H9 (cell line): ENCODE measurements around the gene PID1. TPM values are rescaled to one million over a fixed set of nuclear protein-coding genes. Genes with fewer than 3 reads are reported as not detected.

Experiments used
- DNase-seq: peaks from one replicate; pipeline ENCODE4 v3.0.0-alpha.2; 2017
- H2AFZ ChIP-seq: one replicate; pipeline ENCODE4 v1.6.1; 2013; ENCODE audit warnings: mild to moderate bottlenecking, low read length, control low read depth, moderate library complexity
- H2AK5ac ChIP-seq: 2 replicates; pipeline ENCODE4 v1.6.1; 2013; ENCODE audit warnings: low read length, control low read depth, mixed read lengths; ENCODE audit not compliant: insufficient read length
- H2BK120ac ChIP-seq: one replicate; pipeline ENCODE4 v1.6.1; 2013; ENCODE audit warnings: low read depth, mild to moderate bottlenecking, low read length, control low read depth, inconsistent platforms; ENCODE audit not compliant: poor library complexity, severe bottlenecking
- H2BK12ac ChIP-seq: 2 replicates; pipeline ENCODE4 v1.6.1; 2013; ENCODE audit warnings: low read length, control low read depth, mixed read lengths, low read depth; ENCODE audit not compliant: insufficient read length
- H2BK15ac ChIP-seq: 2 replicates; pipeline ENCODE4 v1.6.1; 2013; ENCODE audit warnings: low read depth, low read length, control low read depth
- H2BK20ac ChIP-seq: one replicate; pipeline ENCODE4 v1.6.1; 2013; ENCODE audit warnings: low read depth, mild to moderate bottlenecking, low read length, control low read depth, inconsistent platforms; ENCODE audit not compliant: poor library complexity, severe bottlenecking
- H2BK5ac ChIP-seq: 2 replicates; pipeline ENCODE4 v1.6.1; 2013; ENCODE audit warnings: low read length, control low read depth, mixed read lengths; ENCODE audit not compliant: insufficient read length
- H3K14ac ChIP-seq: 2 replicates; pipeline ENCODE4 v1.6.1; 2013; ENCODE audit warnings: low read length, control low read depth; ENCODE audit not compliant: insufficient read depth
- H3K18ac ChIP-seq: 2 replicates; pipeline ENCODE4 v1.6.1; 2013; ENCODE audit warnings: low read depth, mild to moderate bottlenecking, mixed read lengths, low read length, control low read depth; ENCODE audit not compliant: insufficient read length
- H3K23ac ChIP-seq: 2 replicates; pipeline ENCODE4 v1.6.1; 2013; ENCODE audit warnings: low read length, control low read depth, mixed read lengths, low read depth; ENCODE audit not compliant: insufficient read length
- H3K23me2 ChIP-seq: 2 replicates; pipeline ENCODE4 v1.6.1; 2013; ENCODE audit warnings: low read depth, mild to moderate bottlenecking, mixed read lengths, low read length, control low read depth; ENCODE audit not compliant: insufficient read length, poor library complexity, severe bottlenecking
- H3K27ac ChIP-seq: 2 replicates; pipeline ENCODE4 v1.5.1; 2013; ENCODE audit warnings: low read length, control low read depth, mixed read lengths, low read depth; ENCODE audit not compliant: insufficient read length
- H3K27me3 ChIP-seq: 2 replicates; pipeline ENCODE4 v1.6.1; 2013; ENCODE audit warnings: low read length, control low read depth, inconsistent platforms; ENCODE audit not compliant: insufficient read depth
- H3K4ac ChIP-seq: 2 replicates; pipeline ENCODE4 v1.6.1; 2013; ENCODE audit warnings: low read depth, mild to moderate bottlenecking, control low read depth, inconsistent platforms, low read length, moderate library complexity
- H3K4me1 ChIP-seq: 2 replicates; pipeline ENCODE4 v1.6.1; 2013; ENCODE audit warnings: low read length, control low read depth, inconsistent platforms; ENCODE audit not compliant: insufficient read depth
- H3K4me2 ChIP-seq: 2 replicates; pipeline ENCODE4 v1.6.1; 2013; ENCODE audit warnings: low read length, control low read depth, mixed read lengths; ENCODE audit not compliant: insufficient read length, insufficient read depth
- H3K56ac ChIP-seq: 2 replicates; pipeline ENCODE4 v1.6.1; 2013; ENCODE audit warnings: low read depth, mild to moderate bottlenecking, mixed read lengths, low read length, control low read depth; ENCODE audit not compliant: insufficient read length
- H3K79me1 ChIP-seq: 2 replicates; pipeline ENCODE4 v1.6.1; 2013; ENCODE audit warnings: low read depth, mild to moderate bottlenecking, moderate library complexity, low read length, control low read depth, inconsistent platforms; ENCODE audit not compliant: insufficient read depth, poor library complexity, severe bottlenecking
- H3K79me2 ChIP-seq: 2 replicates; pipeline ENCODE4 v1.6.1; 2013; ENCODE audit warnings: low read length, control low read depth, inconsistent platforms; ENCODE audit not compliant: insufficient read depth
- H3K9ac ChIP-seq: 2 replicates; pipeline ENCODE4 v1.6.1; 2013; ENCODE audit warnings: low read length, control low read depth, mixed read lengths; ENCODE audit not compliant: insufficient read length; ENCODE audit errors: extremely low read depth
- H3K9me3 ChIP-seq: one replicate; pipeline ENCODE4 v1.6.1; 2013; ENCODE audit warnings: low read depth, low read length, inconsistent platforms; ENCODE audit not compliant: control insufficient read depth
- H3T11ph ChIP-seq: one replicate; pipeline ENCODE4 v1.6.1; 2013; ENCODE audit warnings: mild to moderate bottlenecking, low read length, control low read depth, inconsistent platforms
- H4K20me1 ChIP-seq: one replicate; pipeline ENCODE4 v1.6.1; 2013; ENCODE audit not compliant: control insufficient read depth, insufficient read length, insufficient read depth
- H4K5ac ChIP-seq: 2 replicates; pipeline ENCODE4 v1.6.1; 2013; ENCODE audit warnings: low read depth, mild to moderate bottlenecking, mixed read lengths, low read length, control low read depth; ENCODE audit not compliant: insufficient read length
- H4K8ac ChIP-seq: replicated peaks from 2 replicates; pipeline ENCODE4 v1.6.1; 2013; ENCODE audit warnings: low read length, control low read depth, mixed read lengths, low read depth; ENCODE audit not compliant: insufficient read length
- H4K91ac ChIP-seq: 2 replicates; pipeline ENCODE4 v1.6.1; 2013; ENCODE audit warnings: low read depth, mild to moderate bottlenecking, moderate library complexity, mixed read lengths, low read length, control low read depth; ENCODE audit not compliant: insufficient read length
- H3K27ac Mint-ChIP-seq, 3 experiments: 2 replicates in 2 of 3; 3 replicates in 1 of 3; pipeline ENCODE4 v1.8.0; 2020 to 2021; ENCODE audit warnings: mixed read lengths in 3 of 3, mild to moderate bottlenecking in 1 of 3, moderate library complexity in 1 of 3
- H3K27me3 Mint-ChIP-seq: 2 replicates; pipeline ENCODE4 v1.8.0; 2021; ENCODE audit warnings: low read depth, mild to moderate bottlenecking, moderate library complexity, mixed read lengths
- H3K36me3 Mint-ChIP-seq, 3 experiments: 2 replicates in 2 of 3; 3 replicates in 1 of 3; pipeline ENCODE4 v1.8.0; 2020 to 2021; ENCODE audit warnings: low read depth in 3 of 3, mixed read lengths in 3 of 3; ENCODE audit not compliant: insufficient read depth in 1 of 3
- H3K4me1 Mint-ChIP-seq, 2 experiments: 2 replicates each; pipeline ENCODE4 v1.8.0; 2020; ENCODE audit warnings: mixed read lengths in 2 of 2
- H3K4me3 Mint-ChIP-seq, 2 experiments: 2 replicates in 1 of 2; 3 replicates in 1 of 2; pipeline ENCODE4 v1.8.0; 2020 to 2021; ENCODE audit warnings: mild to moderate bottlenecking in 2 of 2, mixed read lengths in 2 of 2, moderate library complexity in 1 of 2
- H3K9me3 Mint-ChIP-seq, 2 experiments: 2 replicates in 1 of 2; 3 replicates in 1 of 2; pipeline ENCODE4 v1.8.0; 2020; ENCODE audit warnings: mild to moderate bottlenecking in 2 of 2, mixed read lengths in 2 of 2, moderate library complexity in 1 of 2
- CTCF ChIP-seq: fragments of 200-600 bp; sonication (generic); conservative IDR thresholded peaks from 3 replicates; pipeline ENCODE4 v1.8.0; 2021; ENCODE audit warnings: antibody characterized with exemption, mild to moderate bottlenecking
- WGBS: extraction: QIAGEN DNeasy Blood & Tissue Kit; methylation state at CpG from one replicate; pipeline ENCODE4 v1.1.7; 2013; ENCODE audit warnings: missing lambda C conversion rate, low lambda C conversion rate, mixed read lengths; ENCODE audit not compliant: insufficient read length; ENCODE audit errors: extremely low coverage; 5-methylcytosine and 5-hydroxymethylcytosine counted together
- total RNA-seq: library from RNA; stranded (reverse); gene quantifications from 2 replicates; pipeline ENCODE4 v1.2.1, GENCODE V29; 2021

The PID1 gene
- total RNA-seq, 1 experiment from 2014 or later: 1.4 TPM

DNA sequence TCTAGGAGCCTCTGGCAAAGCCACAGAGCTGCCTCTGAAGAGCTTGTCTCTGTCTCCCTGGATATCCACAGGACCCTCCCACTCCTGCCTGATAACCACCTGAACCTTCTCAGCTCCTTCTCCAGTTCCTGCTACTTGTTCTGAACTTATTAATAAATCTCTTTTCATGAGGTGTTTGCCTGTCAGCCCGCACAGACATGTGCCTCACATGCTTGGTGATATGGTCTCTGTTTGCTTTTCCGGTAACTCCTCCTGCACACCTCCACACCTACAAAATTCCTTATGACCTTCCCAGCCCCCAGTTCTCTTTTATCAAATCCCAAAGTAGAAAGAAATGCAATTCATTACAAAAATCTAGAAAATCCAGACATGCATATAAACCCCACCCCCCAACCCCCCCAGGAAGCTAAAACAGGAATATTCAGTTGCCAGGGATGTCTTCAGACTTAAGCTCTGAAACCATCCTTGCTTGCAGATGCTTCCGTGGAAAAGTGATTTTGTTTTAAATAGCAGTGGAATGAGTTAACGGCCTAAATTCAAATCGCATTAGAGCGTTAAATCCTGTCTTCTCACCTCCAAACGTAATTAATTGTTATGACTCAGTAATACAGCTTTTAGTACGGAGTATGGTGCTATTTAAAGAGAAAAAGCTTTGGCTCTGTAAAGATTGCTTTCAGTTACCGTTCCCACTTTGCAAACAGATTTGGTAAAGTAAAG, 2.1 kb upstream of the PID1 start:
- DNase-seq: no peak
- WGBS: no CpG with 5 or more reads among the region's 9 CpGs

More for the DNA sequence above, 2.1 kb upstream of the PID1 start:
- Histone ChIP-seq H3K56ac (no peak overlapping the region), H3K4me1 (no peaks in the 10 kb centered on the region), H4K91ac (no peak overlapping the region), H3K23ac (no peak overlapping the region), H3K79me1 (no peaks in the 10 kb centered on the region), H2BK5ac (no peak overlapping the region), H3K79me2 (no peaks in the 10 kb centered on the region), H3K27me3 (no peaks in the 10 kb centered on the region; the same call in 1 of the 2 replicates), H2AFZ (no peak overlapping the region), H3T11ph (no peak overlapping the region), H3K4me2 (peak overlapping the region; percentile 38), H3K9me3 (no peaks in the 10 kb centered on the region), H4K20me1 (no peaks in the 10 kb centered on the region), H2AK5ac (no peak overlapping the region), H2BK120ac (no peak overlapping the region), H2BK20ac (no peak overlapping the region), H4K5ac (no peak overlapping the region), H3K14ac (no peak overlapping the region), H3K18ac (no peak overlapping the region), H2BK12ac (no peak overlapping the region), H3K9ac (no peak overlapping the region), H4K8ac (no peak overlapping the region), H2BK15ac (no peak overlapping the region), H3K23me2 (peaks cover 5% of the 10 kb centered on the region), H3K27ac (no peak overlapping the region), H3K4ac (no peak overlapping the region)
- Mint-ChIP-seq H3K4me3 (peak overlapping the region; percentile 28 to 31; a peak in 3 of 5 replicates), H3K36me3 (no peaks in the 10 kb centered on the region), H3K4me1 (peaks cover 21 to 24% of the 10 kb centered on the region in 2 experiments), H3K27ac (no peak overlapping the region), H3K27me3 (peaks cover 47% of the 10 kb centered on the region), H3K9me3 (no peaks in the 10 kb centered on the region)
- TF ChIP-seq CTCF: no peak
